GM21381 (cell line): Measurements from ENCODE around the gene RPS19.
"Not testable (repeated sequence)": the region's sequence is repeated elsewhere in the genome, so short reads cannot be mapped to it uniquely, and the experiment has no call there.

ENCODE experiments used
- ATAC-seq: cut with Tn5 transposase; IDR thresholded peaks from one replicate; pipeline ENCODE4 v1.9.1; 2021; ENCODE audit warnings: mild to moderate bottlenecking, moderate library complexity; ENCODE audit not compliant: unreplicated experiment

RPS19 gene

GRCh38 chr19:41859213-41859617, 840 bp upstream of the RPS19 start:
- ATAC-seq = no peak

GRCh38 chr19:41860419-41861115, 512 bp downstream of the RPS19 start:
- no peak for ATAC-seq

GRCh38 chr19:41861116-41861768, 1.2 kb downstream of the RPS19 start:
- ATAC-seq = no peak

GRCh38 chr19:41861846-41862245, 1.8 kb downstream of the RPS19 start:
- no peak for ATAC-seq

- no peak for ATAC-seq
These were observed 2.5 kb downstream of the RPS19 start for GRCh38 chr19:41862445-41862986.

GRCh38 chr19:41863209-41863931, 3.3 kb downstream of the RPS19 start:
- no peak for ATAC-seq

- no peak for ATAC-seq
These were observed 4.3 kb downstream of the RPS19 start for GRCh38 chr19:41864374-41864773.

- ATAC-seq = no peak
These were observed 6.2 kb downstream of the RPS19 start for GRCh38 chr19:41866284-41866683.

GRCh38 chr19:41868120-41868988, 8.3 kb downstream of the RPS19 start:
- ATAC-seq = no peak

- no peak for ATAC-seq
These were observed 8.9 kb downstream of the RPS19 start for GRCh38 chr19:41868989-41869300.

GRCh38 chr19:41869374-41869955, 9.4 kb downstream of the RPS19 start:
- no peak for ATAC-seq

- no peak for ATAC-seq
These were observed 10.4 kb downstream of the RPS19 start for GRCh38 chr19:41870401-41870873.

- peak; percentile 54 for ATAC-seq
These were observed 11.7 kb downstream of the RPS19 start for GRCh38 chr19:41871573-41872383.

- ATAC-seq = no peak
These were observed 12.3 kb downstream of the RPS19 start for GRCh38 chr19:41872384-41872774.

GRCh38 chr19:41872775-41873647, 13.0 kb downstream of the RPS19 start:
- ATAC-seq = no peak

- not testable (repeated sequence) for ATAC-seq
These were observed 15.9 kb downstream of the RPS19 start for GRCh38 chr19:41875973-41876372.

- ATAC-seq = peak; percentile 61
These were observed 17.1 kb downstream of the RPS19 start, which contains the start of gene CD79A for GRCh38 chr19:41876847-41877832. Gene CD79A (plus strand): TSS chr19:41877279. CDS start chr19:41877305, 26 bp downstream.
